Left forelimb (tissue), 1 donor: ENCODE results near the gene GLT8D2.
"Not testable (repeated sequence)": the region's sequence is repeated elsewhere in the genome, so short reads cannot be mapped to it uniquely, and the experiment has no call there.

Experiments used
- DNase-seq: peaks from one replicate; pipeline ENCODE4 v3.0.0-alpha.2; 2018; ENCODE audit warnings: low spot score

GLT8D2 gene

GRCh38 chr12:104050436-104050835 is 449 bp upstream of the GLT8D2 start:
- no peak for DNase-seq

- no peak for DNase-seq
Observed at GRCh38 chr12:104049278-104049902, 597 bp downstream of the GLT8D2 start.

- DNase-seq = no peak
Observed at GRCh38 chr12:104048811-104049210, 1.2 kb downstream of the GLT8D2 start.

GRCh38 chr12:104048162-104048561 is 1.8 kb downstream of the GLT8D2 start:
- DNase-seq = no peak

GRCh38 chr12:104046306-104046705 is 3.7 kb downstream of the GLT8D2 start:
- DNase-seq = no peak

GRCh38 chr12:104044158-104044557 is 5.8 kb downstream of the GLT8D2 start:
- DNase-seq = no peak

GRCh38 chr12:104042580-104042979 is 7.4 kb downstream of the GLT8D2 start:
- no peak for DNase-seq

GRCh38 chr12:104039769-104040168 is 10.2 kb downstream of the GLT8D2 start:
- DNase-seq = not testable (repeated sequence)

- DNase-seq = not testable (repeated sequence)
Observed at GRCh38 chr12:104036143-104036542, 13.8 kb downstream of the GLT8D2 start.

- DNase-seq = not testable (repeated sequence)
Observed at GRCh38 chr12:104030596-104030995, 19.4 kb downstream of the GLT8D2 start.

- no peak for DNase-seq
Observed at GRCh38 chr12:104026841-104027599, 23.0 kb downstream of the GLT8D2 start.

GRCh38 chr12:104025771-104026170 is 24.2 kb downstream of the GLT8D2 start:
- DNase-seq = no peak

- no peak for DNase-seq
Observed at GRCh38 chr12:104024348-104024747, 25.6 kb downstream of the GLT8D2 start.

GRCh38 chr12:104023710-104024109 is 26.3 kb downstream of the GLT8D2 start:
- no peak for DNase-seq

- no peak for DNase-seq
Observed at GRCh38 chr12:104022786-104023185, 27.2 kb downstream of the GLT8D2 start.

- not testable (repeated sequence) for DNase-seq
Observed at GRCh38 chr12:104021862-104022261, 28.1 kb downstream of the GLT8D2 start.

- DNase-seq = no peak
Observed at GRCh38 chr12:104012331-104012730, 37.7 kb downstream of the GLT8D2 start.

- no peak for DNase-seq
Observed at GRCh38 chr12:104011253-104011652, 38.7 kb downstream of the GLT8D2 start.

- no peak for DNase-seq
Observed at GRCh38 chr12:104010606-104011169, 39.3 kb downstream of the GLT8D2 start.

- no peak for DNase-seq
Observed at GRCh38 chr12:104010121-104010520, 39.9 kb downstream of the GLT8D2 start.

- DNase-seq = no peak
Observed at GRCh38 chr12:104006929-104007328, 43.1 kb downstream of the GLT8D2 start.

- DNase-seq = no peak
Observed at GRCh38 chr12:104003596-104003995, 46.4 kb downstream of the GLT8D2 start.

- DNase-seq = no peak
Observed at GRCh38 chr12:104002686-104003085, 47.3 kb downstream of the GLT8D2 start.
